Calu3 (cell line): ENCODE results near the gene TSFM. TPM values are rescaled to one million over a fixed set of nuclear protein-coding genes. Genes with fewer than 3 reads are reported as not detected.
"Not testable (repeated sequence)": the region's sequence is repeated elsewhere in the genome, so short reads cannot be mapped to it uniquely, and the experiment has no call there.

Experiments
- BruUV-seq: library from RNA; stranded (reverse); fragments of 400-500 nt; replicated peaks from 2 replicates; lab custom pipeline; 2021; lab: Mats Ljungman, UMichigan
- CTCF ChIA-PET: fragments of 300-600 bp; sonication (Branson Sonifier 250); formaldehyde crosslinking; loops from one replicate; lab custom pipeline; 2022; ENCODE audit warnings: antibody characterized with exemption; lab: Charles Lee
- DNase-seq: peaks from one replicate; pipeline ENCODE4 v3.0.0; 2022
- H3K27ac Mint-ChIP-seq: one replicate; pipeline ENCODE4 v1.8.0; 2022; ENCODE audit warnings: mixed read lengths; ENCODE audit not compliant: unreplicated experiment
- H3K27me3 Mint-ChIP-seq: one replicate; pipeline ENCODE4 v1.8.0; 2022; ENCODE audit warnings: mixed read lengths; ENCODE audit not compliant: unreplicated experiment
- H3K36me3 Mint-ChIP-seq: one replicate; pipeline ENCODE4 v1.8.0; 2022; ENCODE audit warnings: mild to moderate bottlenecking, moderate library complexity, mixed read lengths; ENCODE audit not compliant: insufficient read depth, unreplicated experiment
- H3K4me1 Mint-ChIP-seq: one replicate; pipeline ENCODE4 v1.8.0; 2022; ENCODE audit warnings: mild to moderate bottlenecking, low read depth, mixed read lengths; ENCODE audit not compliant: unreplicated experiment
- H3K4me3 Mint-ChIP-seq: one replicate; pipeline ENCODE4 v1.8.0; 2022; ENCODE audit warnings: mild to moderate bottlenecking, low read depth, moderate library complexity, mixed read lengths; ENCODE audit not compliant: unreplicated experiment
- H3K9me3 Mint-ChIP-seq: one replicate; pipeline ENCODE4 v1.8.0; 2022; ENCODE audit warnings: low read depth, mixed read lengths; ENCODE audit not compliant: unreplicated experiment
- intact Hi-C: fragments of 100-400 bp; cut with micrococcal nuclease; formaldehyde crosslinking; loops from one replicate; pipeline ENCODE4 v1.10.0; 2022; ENCODE audit not compliant: unreplicated experiment
- total RNA-seq: library from RNA; stranded (reverse); gene quantifications from 2 replicates; pipeline ENCODE4 v1.2.3, GENCODE V29; 2022
- TF ChIP-seq, protein P1 (sequence below): fragments of 200-600 bp; IDR thresholded peaks from one replicate; pipeline ENCODE4 v1.8.0; 2022; ENCODE audit warnings: antibody characterized with exemption; ENCODE audit not compliant: unreplicated experiment

Gene TSFM
- total RNA-seq, 1 experiment from 2014 or later, result 47.1 TPM

DNA sequence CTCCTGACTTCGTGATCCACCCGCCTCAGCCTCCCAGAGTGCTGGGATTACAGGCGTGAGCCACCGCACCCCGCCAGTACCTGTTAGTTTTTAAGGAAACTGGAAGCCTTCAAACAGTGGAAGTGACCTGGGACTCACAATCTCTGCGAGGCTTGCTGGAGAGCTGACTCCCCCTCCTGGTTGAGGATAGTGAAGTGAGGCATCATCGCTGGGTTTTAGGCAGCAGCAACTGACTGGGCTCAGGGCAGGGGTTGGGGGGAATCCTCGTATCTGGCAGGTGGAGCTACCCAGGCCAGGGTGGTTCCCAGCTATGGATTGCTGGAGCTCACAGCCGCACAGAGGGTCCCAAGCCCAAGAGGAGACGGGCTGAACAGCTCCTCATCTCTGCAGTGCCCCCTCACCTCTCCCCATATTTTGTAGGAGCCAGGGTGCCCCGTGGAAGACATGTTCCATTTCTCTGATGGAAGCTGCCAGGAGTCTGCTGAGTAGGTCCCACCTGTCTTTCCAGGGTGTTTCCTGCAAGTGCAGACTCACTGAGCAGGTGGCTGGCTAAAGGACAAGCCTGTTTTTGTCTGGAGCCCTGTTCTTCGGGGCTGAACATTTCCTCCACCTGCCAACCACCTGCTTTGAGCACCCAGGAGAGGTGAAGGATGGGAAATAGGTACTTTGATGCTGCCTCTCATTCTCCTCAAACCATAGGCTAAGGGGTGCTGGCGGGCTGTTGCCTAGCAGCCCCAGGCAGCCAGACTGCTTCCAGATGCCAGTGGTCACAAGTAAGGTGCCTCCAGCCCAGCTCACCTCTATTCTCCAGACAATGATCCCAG is 32.8 kb downstream of the TSFM start:
- intact Hi-C loops, result no loop called here
- Mint-ChIP-seq H3K4me1 (peaks cover 14% of the 10 kb centered on the region), H3K27me3 (no peaks in the 10 kb centered on the region), H3K9me3 (no peaks in the 10 kb centered on the region), H3K36me3 (peaks cover 18% of the 10 kb centered on the region), H3K4me3 (no peak overlapping the region), H3K27ac (no peak overlapping the region)
- DNase-seq, result no peak
- no TSS peak for BruUV-seq
- CTCF ChIA-PET, result interaction anchor here (0.7 kb wide), 1 partner anchor 12 kb away, joined by 4 read pairs; no protein-coding TSS in a partner anchor
- TF ChIP-seq, protein P1, sequence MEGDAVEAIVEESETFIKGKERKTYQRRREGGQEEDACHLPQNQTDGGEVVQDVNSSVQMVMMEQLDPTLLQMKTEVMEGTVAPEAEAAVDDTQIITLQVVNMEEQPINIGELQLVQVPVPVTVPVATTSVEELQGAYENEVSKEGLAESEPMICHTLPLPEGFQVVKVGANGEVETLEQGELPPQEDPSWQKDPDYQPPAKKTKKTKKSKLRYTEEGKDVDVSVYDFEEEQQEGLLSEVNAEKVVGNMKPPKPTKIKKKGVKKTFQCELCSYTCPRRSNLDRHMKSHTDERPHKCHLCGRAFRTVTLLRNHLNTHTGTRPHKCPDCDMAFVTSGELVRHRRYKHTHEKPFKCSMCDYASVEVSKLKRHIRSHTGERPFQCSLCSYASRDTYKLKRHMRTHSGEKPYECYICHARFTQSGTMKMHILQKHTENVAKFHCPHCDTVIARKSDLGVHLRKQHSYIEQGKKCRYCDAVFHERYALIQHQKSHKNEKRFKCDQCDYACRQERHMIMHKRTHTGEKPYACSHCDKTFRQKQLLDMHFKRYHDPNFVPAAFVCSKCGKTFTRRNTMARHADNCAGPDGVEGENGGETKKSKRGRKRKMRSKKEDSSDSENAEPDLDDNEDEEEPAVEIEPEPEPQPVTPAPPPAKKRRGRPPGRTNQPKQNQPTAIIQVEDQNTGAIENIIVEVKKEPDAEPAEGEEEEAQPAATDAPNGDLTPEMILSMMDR, result no peak

DNA sequence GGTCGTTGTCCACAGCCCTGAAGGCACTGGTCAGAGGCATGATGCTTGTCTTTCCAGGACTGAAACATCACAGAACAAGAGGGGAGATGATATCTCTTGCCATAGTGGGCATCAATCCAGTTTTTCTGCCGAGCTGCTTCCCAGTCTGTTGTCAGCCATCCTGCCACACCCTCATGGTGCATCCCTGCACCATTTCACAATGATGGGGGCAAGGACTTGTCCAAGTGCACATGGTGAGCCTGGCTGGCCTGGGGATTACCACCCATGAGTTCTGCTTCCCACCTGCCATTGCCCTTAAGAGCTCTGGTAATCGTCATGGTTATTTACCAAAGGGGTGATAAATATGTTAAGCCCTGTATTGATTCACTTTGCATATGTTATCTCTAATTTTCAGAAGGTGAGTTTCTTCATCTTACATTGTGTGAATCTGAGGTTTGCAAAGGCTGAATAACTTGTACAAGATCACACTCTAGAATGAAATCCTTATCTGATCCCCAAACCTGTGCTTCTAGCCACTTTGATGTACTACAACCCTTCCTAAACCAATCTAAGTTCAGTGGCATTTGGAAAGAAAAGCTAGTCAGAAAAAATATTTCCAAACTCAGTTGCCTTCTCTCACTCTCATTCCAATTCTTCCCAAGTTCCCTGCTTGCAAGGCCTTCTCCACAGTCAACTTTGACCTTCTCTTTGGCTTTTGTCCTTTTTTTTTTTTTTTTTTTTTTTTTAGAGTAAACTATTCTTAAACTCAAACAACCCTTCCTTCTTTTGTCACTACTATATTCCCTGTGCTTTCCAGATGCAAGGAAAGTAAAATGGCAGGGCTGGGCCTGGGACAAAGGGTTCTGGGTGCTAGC is 33.6 kb downstream of the TSFM start:
- CTCF ChIA-PET, result interaction anchor here (0.7 kb wide), 1 partner anchor 363 kb away, joined by 5 read pairs; no protein-coding TSS in a partner anchor
- Mint-ChIP-seq H3K4me1 (peaks cover 9% of the 10 kb centered on the region), H3K36me3 (peaks cover 23% of the 10 kb centered on the region), H3K27me3 (no peaks in the 10 kb centered on the region), H3K27ac (no peak overlapping the region), H3K9me3 (no peaks in the 10 kb centered on the region), H3K4me3 (no peak overlapping the region)
- no TSS peak for BruUV-seq
- DNase-seq, result no peak
- TF ChIP-seq, protein P1, result no peak
- intact Hi-C loops, result no loop called here

DNA sequence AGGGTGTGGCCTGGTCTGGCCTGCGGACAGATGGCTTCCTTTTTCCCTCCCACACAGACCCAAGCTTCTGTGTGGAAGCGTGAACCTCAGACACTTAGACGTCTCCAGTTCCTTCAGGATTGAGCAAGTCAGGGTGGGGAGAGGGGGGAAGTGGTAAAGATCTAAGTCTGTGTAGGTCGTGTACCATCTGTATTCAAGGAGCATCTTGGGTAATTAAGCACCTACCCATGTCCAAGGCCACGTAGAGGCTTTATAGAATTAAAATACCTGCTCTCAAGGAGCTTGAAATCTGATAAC is 34.2 kb downstream of the TSFM start:
- peaks cover 9% of the 10 kb centered on the region for H3K4me1 Mint-ChIP-seq
- intact Hi-C loops, result no loop called here
- peaks cover 28% of the 10 kb centered on the region for H3K36me3 Mint-ChIP-seq
- DNase-seq, result no peak
- no peak overlapping the region for H3K27ac Mint-ChIP-seq
- TF ChIP-seq, protein P1, result no peak
- BruUV-seq, result no TSS peak
- H3K9me3 Mint-ChIP-seq, result no peaks in the 10 kb centered on the region
- no peaks in the 10 kb centered on the region for H3K27me3 Mint-ChIP-seq
- CTCF ChIA-PET, result interaction anchor here (0.6 kb wide), 1 partner anchor 9 kb away, joined by 3 read pairs; no protein-coding TSS in a partner anchor
- no peak overlapping the region for H3K4me3 Mint-ChIP-seq

DNA sequence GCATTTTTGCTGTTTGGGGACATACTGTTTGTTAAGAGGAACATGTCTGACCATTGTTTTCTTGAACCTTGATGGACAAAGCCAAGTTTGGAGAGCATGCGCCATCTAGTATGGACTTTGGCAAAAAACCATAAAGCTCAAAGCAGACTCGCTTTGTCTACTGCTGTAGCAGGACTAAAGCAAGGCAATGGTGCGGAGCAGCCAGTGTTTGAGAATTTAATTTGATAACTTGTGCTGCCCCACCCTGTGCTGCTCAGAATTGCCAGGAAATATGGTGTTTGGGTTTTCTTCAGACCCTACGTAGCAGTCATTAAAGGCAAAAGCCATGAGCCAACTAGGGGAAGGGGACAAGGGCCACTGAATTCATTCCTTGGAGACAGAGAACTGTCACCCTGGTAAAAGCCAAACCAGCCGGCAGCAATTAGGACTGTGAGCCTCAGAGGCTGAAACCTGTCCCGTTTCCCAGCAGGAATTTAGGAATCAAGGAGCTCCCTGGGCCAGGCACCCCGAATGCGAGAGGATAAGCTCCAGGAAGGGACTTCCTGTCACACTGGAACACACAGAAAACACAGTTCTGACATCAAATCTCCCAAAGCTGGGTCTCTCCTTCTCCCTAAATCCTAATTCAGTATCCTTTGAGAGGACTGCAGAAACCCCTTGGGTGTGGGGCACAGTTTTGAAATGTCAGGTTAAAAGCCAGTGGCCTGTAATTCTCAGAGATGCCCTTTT is 34.8 kb downstream of the TSFM start:
- no peak overlapping the region for H3K27ac Mint-ChIP-seq
- H3K4me3 Mint-ChIP-seq, result no peak overlapping the region
- H3K27me3 Mint-ChIP-seq, result no peaks in the 10 kb centered on the region
- intact Hi-C loops, result no loop called here
- H3K4me1 Mint-ChIP-seq, result peaks cover 9% of the 10 kb centered on the region
- no peak for DNase-seq
- no TSS peak for BruUV-seq
- H3K9me3 Mint-ChIP-seq, result no peaks in the 10 kb centered on the region
- TF ChIP-seq, protein P1, result no peak
- H3K36me3 Mint-ChIP-seq, result peaks cover 34% of the 10 kb centered on the region
- CTCF ChIA-PET, result interaction anchor here (0.6 to 1.3 kb wide), 2 partner anchors 8 to 12 kb away, joined by 3 to 4 read pairs; no protein-coding TSS in a partner anchor

DNA sequence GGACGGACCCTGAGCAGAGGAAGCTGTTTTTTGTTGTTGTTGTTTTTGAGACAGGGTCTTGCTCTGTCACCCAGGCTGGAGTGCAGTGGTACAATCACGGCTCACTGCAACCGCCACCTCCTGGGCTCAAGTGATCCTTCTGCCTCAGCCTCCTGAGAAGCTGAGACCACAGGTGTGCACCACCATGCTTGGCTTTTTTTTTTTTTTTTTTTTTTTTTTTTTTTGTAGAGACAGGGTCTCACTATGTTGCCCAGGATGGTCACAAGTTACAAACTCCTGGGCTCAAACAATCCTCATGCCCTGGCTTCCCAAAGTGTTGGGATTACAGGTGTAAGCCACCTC is 35.4 kb downstream of the TSFM start:
- BruUV-seq, DNase-seq, H3K27ac Mint-ChIP-seq, H3K4me3 Mint-ChIP-seq, H3K4me1 Mint-ChIP-seq, intact Hi-C loops, H3K9me3 Mint-ChIP-seq, H3K27me3 Mint-ChIP-seq: not testable (repeated sequence)
- CTCF ChIA-PET, result interaction anchor here (1.3 to 1.7 kb wide), 2 partner anchors 8 to 11 kb away, joined by 4 read pairs; no protein-coding TSS in a partner anchor
- H3K36me3 Mint-ChIP-seq, result peaks cover 38% of the 10 kb centered on the region

DNA sequence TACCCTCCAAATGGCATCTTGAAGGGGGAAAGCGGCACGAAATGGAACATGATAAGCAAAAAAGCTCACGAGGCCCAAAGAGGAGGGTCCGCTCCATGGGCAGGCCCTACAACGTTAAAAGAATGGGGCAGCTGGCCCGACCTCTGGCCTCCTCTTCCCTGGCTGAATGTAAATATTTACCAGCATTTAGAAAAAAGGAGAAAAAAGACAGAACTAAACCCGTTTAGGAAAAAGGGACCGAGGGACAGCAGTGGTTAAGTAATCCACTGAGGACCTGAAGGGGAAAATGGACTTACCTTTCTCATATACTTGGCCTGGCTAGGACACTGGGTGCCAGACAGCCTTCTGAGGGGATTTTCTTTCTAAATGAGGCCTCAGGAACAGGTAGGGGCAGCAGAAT is 37.5 kb downstream of the TSFM start:
- BruUV-seq, H3K4me3 Mint-ChIP-seq, H3K9me3 Mint-ChIP-seq, H3K27me3 Mint-ChIP-seq, DNase-seq, H3K27ac Mint-ChIP-seq, intact Hi-C loops, H3K4me1 Mint-ChIP-seq, CTCF ChIA-PET: not testable (repeated sequence)
- peaks cover 44% of the 10 kb centered on the region for H3K36me3 Mint-ChIP-seq
